Putamen (tissue), 1 donor: Measurements from ENCODE around the gene MYH6.
"Not testable (repeated sequence)": the region's sequence is repeated elsewhere in the genome, so short reads cannot be mapped to it uniquely, and the experiment has no call there.

Source experiments
- DNase-seq: peaks from one replicate; pipeline ENCODE4 v3.0.0-alpha.2; 2016; ENCODE audit warnings: low spot score

The MYH6 gene

GRCh38 chr14:23414254-23414653 lies 6.2 kb upstream of the MYH6 start:
- no peak for DNase-seq

GRCh38 chr14:23413681-23414080 lies 5.6 kb upstream of the MYH6 start:
- DNase-seq = no peak

GRCh38 chr14:23411563-23412525 lies 3.8 kb upstream of the MYH6 start:
- no peak for DNase-seq

GRCh38 chr14:23409966-23410635 lies 2.0 kb upstream of the MYH6 start:
- no peak for DNase-seq

- no peak for DNase-seq
Observed at GRCh38 chr14:23409475-23409874, 1.4 kb upstream of the MYH6 start.

- DNase-seq = no peak
Observed at GRCh38 chr14:23408307-23408630, 196 bp upstream of the MYH6 start.

GRCh38 chr14:23406725-23407355 lies 1.2 kb downstream of the MYH6 start:
- no peak for DNase-seq

GRCh38 chr14:23406244-23406643 lies 1.8 kb downstream of the MYH6 start:
- no peak for DNase-seq

- no peak for DNase-seq
Observed at GRCh38 chr14:23405516-23406025, 2.5 kb downstream of the MYH6 start.

- no peak for DNase-seq
Observed at GRCh38 chr14:23405096-23405495, 3.0 kb downstream of the MYH6 start.

- DNase-seq = no peak
Observed at GRCh38 chr14:23404331-23404900, 3.7 kb downstream of the MYH6 start.

- DNase-seq = no peak
Observed at GRCh38 chr14:23403908-23404307, 4.2 kb downstream of the MYH6 start.

GRCh38 chr14:23403139-23403438 lies 5.0 kb downstream of the MYH6 start:
- DNase-seq = no peak

- no peak for DNase-seq
Observed at GRCh38 chr14:23402296-23403138, 5.6 kb downstream of the MYH6 start.

- DNase-seq = no peak
Observed at GRCh38 chr14:23401291-23401690, 6.8 kb downstream of the MYH6 start.

GRCh38 chr14:23400496-23401149 lies 7.5 kb downstream of the MYH6 start:
- not testable (repeated sequence) for DNase-seq

- DNase-seq = no peak
Observed at GRCh38 chr14:23399591-23399990, 8.5 kb downstream of the MYH6 start.

GRCh38 chr14:23399136-23399535 lies 8.9 kb downstream of the MYH6 start:
- DNase-seq = no peak

GRCh38 chr14:23398348-23398747 lies 9.7 kb downstream of the MYH6 start:
- DNase-seq = no peak

- DNase-seq = no peak
Observed at GRCh38 chr14:23396781-23397407, 11.2 kb downstream of the MYH6 start.

GRCh38 chr14:23396126-23396525 lies 11.9 kb downstream of the MYH6 start:
- no peak for DNase-seq
